CD4-positive, alpha-beta T cell treated with Interleukin-17A for 4 hours (primary cell): Measurements from ENCODE around the gene ZBTB20.
"Not testable (repeated sequence)": the region's sequence is repeated elsewhere in the genome, so short reads cannot be mapped to it uniquely, and the experiment has no call there.

Source experiments
- DNase-seq: peaks from one replicate; pipeline ENCODE4 v3.0.0-alpha.2; 2020; ENCODE audit warnings: mixed read lengths

ZBTB20 gene

GRCh38 chr3:114824014-114824413 lies 323.1 kb downstream of the ZBTB20 start:
- DNase-seq, result no peak

- DNase-seq, result no peak
Observed at GRCh38 chr3:114823061-114823460, 324.0 kb downstream of the ZBTB20 start.

- no peak for DNase-seq
Observed at GRCh38 chr3:114816052-114816451, 331.0 kb downstream of the ZBTB20 start.

GRCh38 chr3:114812541-114813238 lies 334.4 kb downstream of the ZBTB20 start:
- not testable (repeated sequence) for DNase-seq

- peak; percentile 4 for DNase-seq
Observed at GRCh38 chr3:114809668-114810413, 337.2 kb downstream of the ZBTB20 start.

- no peak for DNase-seq
Observed at GRCh38 chr3:114804099-114804498, 343.0 kb downstream of the ZBTB20 start.

- no peak for DNase-seq
Observed at GRCh38 chr3:114803042-114803695, 343.9 kb downstream of the ZBTB20 start.

GRCh38 chr3:114800272-114801031 lies 346.6 kb downstream of the ZBTB20 start:
- no peak for DNase-seq

GRCh38 chr3:114799816-114800215 lies 347.3 kb downstream of the ZBTB20 start:
- DNase-seq, result no peak

- no peak for DNase-seq
Observed at GRCh38 chr3:114796796-114797195, 350.3 kb downstream of the ZBTB20 start.

GRCh38 chr3:114794894-114795630 lies 352.0 kb downstream of the ZBTB20 start:
- no peak for DNase-seq

GRCh38 chr3:114792159-114792918 lies 354.7 kb downstream of the ZBTB20 start:
- DNase-seq, result no peak

- no peak for DNase-seq
Observed at GRCh38 chr3:114790752-114791151, 356.3 kb downstream of the ZBTB20 start.

GRCh38 chr3:114789803-114790202 lies 357.3 kb downstream of the ZBTB20 start:
- DNase-seq, result no peak

GRCh38 chr3:114775395-114775794 lies 371.7 kb downstream of the ZBTB20 start:
- DNase-seq, result no peak

- DNase-seq, result no peak
Observed at GRCh38 chr3:114770874-114771273, 376.2 kb downstream of the ZBTB20 start.

- no peak for DNase-seq
Observed at GRCh38 chr3:114764056-114764492, 383.0 kb downstream of the ZBTB20 start.

- DNase-seq, result no peak
Observed at GRCh38 chr3:114762144-114762543, 384.9 kb downstream of the ZBTB20 start.

GRCh38 chr3:114760679-114761078 lies 386.4 kb downstream of the ZBTB20 start:
- DNase-seq, result no peak

GRCh38 chr3:114758831-114759699 lies 388.0 kb downstream of the ZBTB20 start:
- DNase-seq, result no peak
